Upper lobe of left lung (tissue), 6 donors: ENCODE results near the gene FRYL. TPM values are rescaled to one million over a fixed set of nuclear protein-coding genes. Genes with fewer than 3 reads are reported as not detected.
"Not testable (repeated sequence)": the region's sequence is repeated elsewhere in the genome, so short reads cannot be mapped to it uniquely, and the experiment has no call there.

Source experiments
- ATAC-seq, 2 donors: fragments of 200-7000 bp; cut with Tn5 transposase; one replicate each; pipeline ENCODE4 v1.9.1; 2022; ENCODE audit warnings: mild to moderate bottlenecking in 2 of 2, moderate library complexity in 2 of 2; ENCODE audit not compliant: low FRiP score in 2 of 2
- DNase-seq, 2 donors: peaks; one replicate each; pipeline ENCODE4 v3.0.0-alpha.2; 2019 to 2020
- H3K27ac ChIP-seq, 4 donors: fragments of 200-600 bp; sonication (generic); one replicate each; pipeline ENCODE4 v1.5.1; 2016 to 2019
- H3K27me3 ChIP-seq, 4 donors: fragments of 200-600 bp; sonication (generic); one replicate each; pipeline ENCODE4 v1.5.1; 2017 to 2019
- H3K36me3 ChIP-seq, 4 donors: fragments of 200-600 bp; sonication (generic); one replicate each; pipeline ENCODE4 v1.5.1; 2016 to 2019
- H3K4me1 ChIP-seq, 4 donors: fragments of 200-600 bp; sonication (generic); one replicate each; pipeline ENCODE4 v1.5.1; 2018 to 2019
- H3K4me3 ChIP-seq, 4 donors: fragments of 200-600 bp; sonication (generic); one replicate each; pipeline ENCODE4 v1.5.1; 2017 to 2019; ENCODE audit warnings: mild to moderate bottlenecking in 2 of 4, moderate library complexity in 1 of 4
- H3K9me3 ChIP-seq, 4 donors: fragments of 200-600 bp; sonication (generic); one replicate each; pipeline ENCODE4 v1.5.1; 2018 to 2019
- CTCF ChIP-seq, 6 experiments: fragments of 450-650 bp in 4 of 6; fragments of 200-600 bp in 2 of 6; sonication (generic) in 2 of 6; IDR thresholded peaks; one replicate each; pipeline ENCODE4 v1.5.1; 2016 to 2019; ENCODE audit warnings: antibody characterized with exemption in 6 of 6
- EP300 ChIP-seq, 4 donors: sonication (generic); formaldehyde crosslinking; IDR thresholded peaks; one replicate each; pipeline ENCODE4 v1.5.1; 2017; ENCODE audit warnings: antibody characterized with exemption in 4 of 4, control low read depth in 2 of 4
- POLR2A ChIP-seq, 4 donors: fragments of 450-650 bp; IDR thresholded peaks; one replicate each; pipeline ENCODE4 v1.5.1; 2016 to 2017; ENCODE audit warnings: antibody characterized with exemption in 4 of 4, mild to moderate bottlenecking in 2 of 4
- POLR2AphosphoS5 ChIP-seq, 2 donors: sonication (generic); formaldehyde crosslinking; IDR thresholded peaks; one replicate each; pipeline ENCODE4 v1.5.1; 2017; ENCODE audit warnings: antibody characterized with exemption in 2 of 2
- WGBS, 2 donors: methylation state at CpG; one replicate each; pipeline ENCODE4 v1.1.5; 2017 to 2018; 5-methylcytosine and 5-hydroxymethylcytosine counted together
- total RNA-seq, 6 donors: library from RNA; depleted of rRNA in 4 of 6; stranded (reverse); fragments of >200 nt in 4 of 6; gene quantifications; one replicate each; pipeline versions ENCODE4 v1.1.0 to v1.2.1, GENCODE V29; 2016 to 2021
- donor health status: DM: no; HTN: no; CAD: no; lungs with moderate emphysema.
- donor health status: DM: no; HTN: yes; CAD: no; lungs with severe emphysema.

FRYL gene
- total RNA-seq, 6 donors from 2014 or later: 48.6 to 96.9 (median 69.2) TPM

GRCh38 chr4:48813964-48814363 is 33.9 kb upstream of the FRYL start:
- no peak for ATAC-seq
- Histone ChIP-seq H3K36me3 (no peaks in the 10 kb centered on the region), H3K4me1 (no peaks in the 10 kb centered on the region), H3K27ac (no peak overlapping the region), H3K27me3 (no peaks in the 10 kb centered on the region), H3K9me3 (no peaks in the 10 kb centered on the region), H3K4me3 (no peak overlapping the region)
- no peak for DNase-seq
- WGBS, 2 donors: 71 to 73% methylated on average over 1 of the region's 1 CpG
- TF ChIP-seq CTCF (IDR thresholded peaks at IDR 0.05): no peak
- TF ChIP-seq POLR2AphosphoS5 (IDR thresholded peaks at IDR 0.05): no peak
- no peak for TF ChIP-seq EP300 (IDR thresholded peaks at IDR 0.05)
- TF ChIP-seq POLR2A (IDR thresholded peaks at IDR 0.05): no peak

GRCh38 chr4:48812866-48813265 is 32.8 kb upstream of the FRYL start:
- no peaks in the 10 kb centered on the region for H3K9me3 ChIP-seq
- no peak for DNase-seq
- TF ChIP-seq POLR2A (IDR thresholded peaks at IDR 0.05) (no peak), EP300 (IDR thresholded peaks at IDR 0.05) (no peak)
- no peaks in the 10 kb centered on the region for H3K4me1 ChIP-seq
- H3K27me3 ChIP-seq: no peaks in the 10 kb centered on the region
- no peaks in the 10 kb centered on the region for H3K36me3 ChIP-seq
- 77 to 80% methylated on average over 6 of the region's 6 CpGs for WGBS, 2 donors
- H3K4me3 ChIP-seq: no peak overlapping the region
- H3K27ac ChIP-seq: no peak overlapping the region
- ATAC-seq: no peak

DNA sequence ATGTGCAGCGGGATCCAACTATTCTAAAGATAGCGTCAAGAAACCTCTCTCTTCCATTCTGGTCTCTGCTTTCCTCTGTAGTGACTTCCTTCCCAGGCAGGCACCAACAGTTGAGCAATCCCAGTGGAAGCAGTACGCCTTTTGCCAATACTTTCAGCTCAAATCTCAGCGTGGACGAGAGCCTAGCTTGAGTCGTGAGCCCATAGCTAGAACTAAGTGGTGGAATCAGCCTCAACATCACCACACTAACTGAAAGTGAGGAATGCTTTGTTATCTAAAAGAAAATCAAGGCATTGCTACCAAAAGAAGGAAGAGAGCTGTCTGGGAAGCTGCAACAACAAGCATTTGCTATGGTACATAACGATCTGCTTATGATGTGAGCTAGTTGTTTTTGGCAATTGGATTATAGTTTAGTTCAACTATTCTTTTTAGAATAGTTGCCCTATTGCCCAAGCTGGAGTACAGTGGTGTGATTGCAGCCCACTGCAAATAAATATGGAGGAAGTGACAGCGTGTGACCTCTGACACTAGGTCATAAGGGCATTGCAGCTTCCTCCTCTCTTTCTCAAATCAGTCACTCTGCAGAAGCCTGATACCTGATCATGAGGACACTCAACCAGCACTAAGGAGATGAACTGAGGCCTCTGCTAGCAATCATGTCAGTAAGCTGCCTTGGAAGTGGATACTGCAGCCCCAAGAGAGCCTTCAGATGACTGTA is 24.7 kb upstream of the FRYL start:
- DNase-seq: no peak
- no peak for TF ChIP-seq CTCF (IDR thresholded peaks at IDR 0.05)
- TF ChIP-seq EP300 (IDR thresholded peaks at IDR 0.05): no peak
- no peak for TF ChIP-seq POLR2AphosphoS5 (IDR thresholded peaks at IDR 0.05)
- no peak for TF ChIP-seq POLR2A (IDR thresholded peaks at IDR 0.05)
- WGBS, 2 donors: 81 to 82% methylated on average over 8 of the region's 8 CpGs

GRCh38 chr4:48801016-48801715 is 21.1 kb upstream of the FRYL start:
- Histone ChIP-seq H3K27me3 (no peaks in the 10 kb centered on the region), H3K4me1 (peaks cover 0 to 7% (median 4%) of the 10 kb centered on the region in 4 donors), H3K36me3 (no peaks in the 10 kb centered on the region), H3K4me3 (no peak overlapping the region), H3K27ac (peak overlapping the region in 1 of 4 donors; percentile 32), H3K9me3 (no peaks in the 10 kb centered on the region)
- DNase-seq (no peak), ATAC-seq (no peak)
- TF ChIP-seq POLR2AphosphoS5 (IDR thresholded peaks at IDR 0.05): no peak
- no peak for TF ChIP-seq EP300 (IDR thresholded peaks at IDR 0.05)
- no peak for TF ChIP-seq CTCF (IDR thresholded peaks at IDR 0.05)
- no peak for TF ChIP-seq POLR2A (IDR thresholded peaks at IDR 0.05)
- WGBS, 2 donors: 42 to 47% methylated on average over 3 of the region's 3 CpGs

More for the DNA sequence above, 24.7 kb upstream of the FRYL start:
- H3K36me3 ChIP-seq: no peaks in the 10 kb centered on the region
- peaks cover 0 to 7% (median 4%) of the 10 kb centered on the region in 4 donors for H3K4me1 ChIP-seq
- no peak overlapping the region for H3K27ac ChIP-seq
- ATAC-seq: peak in 1 of 2 donors; percentile 34
- H3K4me3 ChIP-seq: no peak overlapping the region
- no peaks in the 10 kb centered on the region for H3K27me3 ChIP-seq
- H3K9me3 ChIP-seq: no peaks in the 10 kb centered on the region

DNA sequence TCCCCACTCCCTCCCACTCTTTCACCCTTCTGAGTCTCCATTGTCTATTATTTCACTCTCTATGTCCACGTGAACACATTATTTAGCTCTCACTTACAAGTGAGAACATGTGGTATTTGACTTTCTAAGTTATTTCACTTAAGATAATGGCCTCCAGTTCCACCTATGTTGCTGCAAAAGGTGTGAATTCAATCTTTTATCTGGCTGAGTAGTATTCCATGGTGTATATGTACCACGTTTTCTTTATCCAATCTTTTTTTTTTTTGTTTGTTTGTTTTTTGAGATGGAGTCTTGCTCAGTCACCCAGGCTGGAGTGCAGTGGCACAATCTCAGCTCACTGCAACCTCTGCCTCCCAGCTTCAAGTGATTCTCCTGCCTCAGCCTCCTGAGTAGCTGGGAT is 20.1 kb upstream of the FRYL start:
- ATAC-seq, H3K9me3 ChIP-seq, H3K4me3 ChIP-seq, DNase-seq, H3K27ac ChIP-seq, H3K4me1 ChIP-seq, H3K36me3 ChIP-seq, H3K27me3 ChIP-seq: not testable (repeated sequence)
- 82 to 84% methylated on average over 2 of the region's 2 CpGs for WGBS, 2 donors
